ENCODE data around the gene ZMAT5. TPM values are rescaled to one million over a fixed set of nuclear protein-coding genes. Genes with fewer than 3 reads are reported as not detected.

The ZMAT5 gene
- total RNA-seq, 1 experiment from 2014 or later = 16.0 TPM

- POLR2A ChIA-PET = no interaction called here
- intact Hi-C loops (cut with micrococcal nuclease) = no loop called here
- Histone ChIP-seq H3K9ac (ENCODE audit: low read length) (no peak overlapping the region), H3K27ac (ENCODE audit: low read depth, low read length) (peak overlapping the region; percentile 67), H3K9me3 (ENCODE audit: control insufficient read depth in 1 of 2, insufficient read depth in 1 of 2, low read depth in 1 of 2, low read length in 2 of 2) (no peaks in the 10 kb centered on the region), H3K79me2 (ENCODE audit: insufficient read depth, low read length) (no peaks in the 10 kb centered on the region), H3K4me3 (replicated peaks in 1 of 2; ENCODE audit: low read depth in 1 of 2, low read length in 2 of 2) (no peak overlapping the region), H3K4me2 (ENCODE audit: low read length) (peak overlapping the region; percentile 73), H3K27me3 (ENCODE audit: insufficient read depth, low read length) (no peaks in the 10 kb centered on the region), H2AFZ (ENCODE audit: low read depth, low read length, poor library complexity, severe bottlenecking) (no peak overlapping the region), H4K20me1 (ENCODE audit: insufficient read depth) (no peaks in the 10 kb centered on the region), H3K4me1 (ENCODE audit: control insufficient read depth in 1 of 2, insufficient read depth in 2 of 2, low read length in 2 of 2) (peaks cover 26 to 28% of the 10 kb centered on the region in 2 experiments), H3K36me3 (ENCODE audit: control insufficient read depth in 1 of 2, insufficient read depth in 2 of 2, low read length in 2 of 2) (peaks cover 11 to 25% of the 10 kb centered on the region in 2 experiments; a peak in 3 of 4 replicates), H3K9me2 (ENCODE audit: insufficient read depth) (no peaks in the 10 kb centered on the region)
- no TSS peak for BruUV-seq (replicated peaks)
- ATAC-seq = no peak
- DNase-seq (ENCODE audit: low read depth, low spot score) = no peak
- no peak for TF ChIP-seq EGR1 (IDR thresholded peaks at IDR 0.05; ENCODE audit: low read depth)
- no peak for TF ChIP-seq RAD21 (IDR thresholded peaks at IDR 0.05; ENCODE audit: low read depth)
- CTCF ChIA-PET = no interaction called here
- RAD21 ChIA-PET (ENCODE audit: low non-redundant PET in 1 of 2, low total read pairs in 2 of 2, uncharacterized antibody in 2 of 2, unreplicated experiment in 2 of 2) = no interaction called here
These were observed 31.5 kb upstream of the ZMAT5 start for GRCh38 chr22:29798318-29798717.

- no peak for DNase-seq (ENCODE audit: low read depth, low spot score)
- no peaks in the 10 kb centered on the region for H3K9me2 ChIP-seq (ENCODE audit: insufficient read depth)
- ChIA-PET CTCF (no interaction called here), POLR2A (no interaction called here), RAD21 (ENCODE audit: low non-redundant PET in 1 of 2, low total read pairs in 2 of 2, uncharacterized antibody in 2 of 2, unreplicated experiment in 2 of 2) (no interaction called here)
- peaks cover 11 to 24% of the 10 kb centered on the region in 2 experiments; a peak in 3 of 4 replicates for H3K36me3 ChIP-seq (ENCODE audit: control insufficient read depth in 1 of 2, insufficient read depth in 2 of 2, low read length in 2 of 2)
- H3K9ac ChIP-seq (ENCODE audit: low read length) = no peak overlapping the region
- H3K4me2 ChIP-seq (ENCODE audit: low read length) = no peak overlapping the region
- H3K9me3 ChIP-seq (ENCODE audit: control insufficient read depth in 1 of 2, insufficient read depth in 1 of 2, low read depth in 1 of 2, low read length in 2 of 2) = no peaks in the 10 kb centered on the region
- no TSS peak for BruUV-seq (replicated peaks)
- intact Hi-C loops (cut with micrococcal nuclease) = no loop called here
- no peak overlapping the region for H3K4me3 ChIP-seq (replicated peaks in 1 of 2; ENCODE audit: low read depth in 1 of 2, low read length in 2 of 2)
- TF ChIP-seq TCF7L2 (IDR thresholded peaks at IDR 0.05; ENCODE audit: borderline replicate concordance, extremely low read depth, insufficient read depth, insufficient read length) (no peak), ZFX (IDR thresholded peaks at IDR 0.05) (no peak), CEBPB (IDR thresholded peaks at IDR 0.05; ENCODE audit: low read depth) (no peak), MAX (IDR thresholded peaks at IDR 0.05) (no peak)
- no peaks in the 10 kb centered on the region for H4K20me1 ChIP-seq (ENCODE audit: insufficient read depth)
- H2AFZ ChIP-seq (ENCODE audit: low read depth, low read length, poor library complexity, severe bottlenecking) = no peak overlapping the region
- peaks cover 26 to 28% of the 10 kb centered on the region in 2 experiments for H3K4me1 ChIP-seq (ENCODE audit: control insufficient read depth in 1 of 2, insufficient read depth in 2 of 2, low read length in 2 of 2)
- H3K27ac ChIP-seq (ENCODE audit: low read depth, low read length) = no peak overlapping the region
- H3K27me3 ChIP-seq (ENCODE audit: insufficient read depth, low read length) = no peaks in the 10 kb centered on the region
- no peaks in the 10 kb centered on the region for H3K79me2 ChIP-seq (ENCODE audit: insufficient read depth, low read length)
- no peak for ATAC-seq
These were observed 30.5 kb upstream of the ZMAT5 start for GRCh38 chr22:29797351-29797750.
